ENCODE data around the gene NEUROD1.

Gene NEUROD1

GRCh38 chr2:181685150-181685688 lies 4.9 kb upstream of the NEUROD1 start:
- in situ Hi-C loops (cut with MboI; ENCODE audit: low pct_unique_long_range_greater_than_20kb, low sequenced_read_pairs, unreplicated experiment) = no loop called here
- TF ChIP-seq CTCF (IDR thresholded peaks at IDR 0.05; ENCODE audit: extremely low read depth, insufficient read depth, missing control alignments) = no peak
- DNase-seq (ENCODE audit: low spot score) = no peak

DNA sequence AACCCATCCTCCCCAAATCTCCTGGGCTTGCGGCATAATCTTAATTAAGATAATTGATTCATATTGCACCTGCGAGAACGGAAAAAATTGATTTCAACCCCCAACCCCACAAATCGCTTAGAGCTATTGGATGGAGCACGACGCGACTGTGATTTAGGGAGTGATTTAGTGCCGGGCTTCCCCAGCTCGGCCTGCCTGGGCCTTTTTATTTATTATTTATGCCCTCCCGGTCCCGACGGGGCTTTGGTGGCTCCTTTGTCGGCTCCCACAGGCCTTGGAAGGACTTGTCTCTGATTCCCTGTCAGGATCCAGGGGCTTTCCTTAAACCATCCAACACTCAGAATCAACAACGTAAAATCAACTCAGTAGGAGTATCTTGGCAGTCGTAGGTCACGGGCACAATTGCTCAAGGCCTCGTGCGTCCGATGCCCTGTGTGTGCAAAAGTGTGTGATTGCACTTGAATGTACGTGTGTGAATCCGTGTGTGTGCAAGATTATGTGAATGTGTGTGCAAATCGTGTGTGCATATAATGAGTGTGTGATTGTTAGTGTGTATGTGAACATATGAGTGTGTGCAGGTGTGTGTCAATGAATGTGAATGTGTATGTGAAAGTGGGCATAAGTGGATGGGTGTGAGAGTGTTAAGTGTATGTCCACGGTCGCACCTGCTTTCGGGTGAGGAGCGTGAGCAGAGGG lies 4.3 kb upstream of the NEUROD1 start:
- no peak for TF ChIP-seq CTCF (IDR thresholded peaks at IDR 0.05; ENCODE audit: extremely low read depth, insufficient read depth, missing control alignments)
- in situ Hi-C loops (cut with MboI; ENCODE audit: low pct_unique_long_range_greater_than_20kb, low sequenced_read_pairs, unreplicated experiment) = no loop called here
- DNase-seq (ENCODE audit: low spot score) = no peak

DNA sequence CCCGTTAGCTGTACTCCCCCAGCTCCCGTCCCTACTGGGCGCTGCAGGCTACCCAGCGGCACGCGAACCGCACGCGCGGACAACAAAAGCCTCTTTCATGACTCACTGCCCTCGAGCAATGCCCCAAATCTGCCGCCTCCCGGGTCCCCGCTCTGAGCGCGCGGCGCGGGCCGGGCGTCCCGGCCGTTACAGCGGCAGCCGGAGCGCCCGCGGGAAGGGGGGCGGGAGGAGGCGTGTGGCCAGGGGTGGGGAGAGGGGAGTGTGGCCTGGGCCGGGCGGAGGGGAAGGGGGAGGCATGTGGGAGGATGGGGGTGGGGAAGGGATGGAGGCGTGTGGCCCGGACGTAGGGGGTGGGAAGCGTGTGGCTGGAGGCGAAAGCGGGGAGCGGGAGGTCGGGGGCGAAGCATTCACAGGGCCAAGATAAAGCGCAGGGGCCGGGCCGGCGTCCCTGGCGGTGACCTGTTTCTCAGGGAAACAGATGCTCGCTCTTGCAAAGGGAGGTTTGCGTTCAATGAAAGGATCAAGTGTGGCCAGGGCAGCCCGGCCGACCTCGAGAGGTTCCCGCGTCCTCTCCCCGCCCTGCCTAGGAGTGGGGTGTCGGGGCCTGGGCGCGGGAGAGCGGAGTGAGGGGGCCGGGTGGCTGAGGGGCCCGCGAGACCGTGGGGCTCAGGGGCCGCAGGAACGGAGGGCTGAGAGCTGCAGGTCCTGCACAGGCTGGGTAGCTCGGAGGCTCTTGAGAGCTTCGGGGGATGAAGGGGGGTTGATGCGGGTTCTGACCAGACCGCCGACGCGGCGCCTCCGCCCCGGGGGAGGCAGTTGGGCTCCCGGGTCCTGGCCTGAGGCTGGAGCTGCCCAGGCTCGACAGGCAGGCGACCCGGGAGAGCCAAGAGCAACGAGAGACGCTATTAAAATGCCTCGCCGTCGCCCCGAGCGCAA lies 3.5 kb upstream of the NEUROD1 start:
- in situ Hi-C loops (cut with MboI; ENCODE audit: low pct_unique_long_range_greater_than_20kb, low sequenced_read_pairs, unreplicated experiment) = no loop called here
- no peak for TF ChIP-seq CTCF (IDR thresholded peaks at IDR 0.05; ENCODE audit: extremely low read depth, insufficient read depth, missing control alignments)
- peak; percentile 53 for DNase-seq (ENCODE audit: low spot score)

DNA sequence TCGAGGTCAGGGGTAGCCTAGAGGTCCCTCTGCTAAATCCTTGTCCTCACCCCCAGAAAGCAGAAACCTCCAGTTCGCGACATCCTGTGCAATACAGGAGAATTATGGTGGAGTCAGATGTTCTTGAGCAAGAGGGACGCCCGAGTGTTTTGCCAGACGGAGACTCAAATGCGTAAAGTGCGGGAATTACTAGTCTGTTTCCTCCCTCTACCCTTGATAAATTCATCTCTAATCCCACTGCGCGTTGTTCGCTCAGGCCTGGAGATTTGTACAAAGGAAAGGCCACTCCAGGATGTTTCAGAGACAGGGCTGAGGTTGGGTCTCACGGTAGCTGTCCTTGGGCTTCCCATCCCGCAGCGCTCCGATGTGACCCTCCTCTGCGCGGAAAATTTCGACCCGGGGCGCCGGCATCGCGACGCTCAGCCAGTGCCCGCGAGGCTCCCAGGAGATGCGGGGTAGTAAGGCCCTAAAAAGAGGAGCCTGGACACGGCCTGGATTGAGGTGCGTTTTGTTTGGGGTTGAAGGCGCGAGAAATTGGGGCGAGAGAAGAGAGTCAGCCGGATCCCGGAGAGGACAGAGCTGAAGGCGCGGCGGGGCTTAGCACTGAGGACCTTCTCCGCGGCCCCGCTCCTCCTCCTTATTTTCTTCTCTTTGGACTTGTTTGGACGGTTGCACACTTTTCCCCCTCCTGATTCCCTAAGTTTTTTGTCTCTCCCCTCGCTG lies 2.6 kb upstream of the NEUROD1 start:
- in situ Hi-C loops (cut with MboI; ENCODE audit: low pct_unique_long_range_greater_than_20kb, low sequenced_read_pairs, unreplicated experiment) = no loop called here
- TF ChIP-seq CTCF (IDR thresholded peaks at IDR 0.05; ENCODE audit: extremely low read depth, insufficient read depth, missing control alignments) = no peak
- peak; percentile 43 for DNase-seq (ENCODE audit: low spot score)

DNA sequence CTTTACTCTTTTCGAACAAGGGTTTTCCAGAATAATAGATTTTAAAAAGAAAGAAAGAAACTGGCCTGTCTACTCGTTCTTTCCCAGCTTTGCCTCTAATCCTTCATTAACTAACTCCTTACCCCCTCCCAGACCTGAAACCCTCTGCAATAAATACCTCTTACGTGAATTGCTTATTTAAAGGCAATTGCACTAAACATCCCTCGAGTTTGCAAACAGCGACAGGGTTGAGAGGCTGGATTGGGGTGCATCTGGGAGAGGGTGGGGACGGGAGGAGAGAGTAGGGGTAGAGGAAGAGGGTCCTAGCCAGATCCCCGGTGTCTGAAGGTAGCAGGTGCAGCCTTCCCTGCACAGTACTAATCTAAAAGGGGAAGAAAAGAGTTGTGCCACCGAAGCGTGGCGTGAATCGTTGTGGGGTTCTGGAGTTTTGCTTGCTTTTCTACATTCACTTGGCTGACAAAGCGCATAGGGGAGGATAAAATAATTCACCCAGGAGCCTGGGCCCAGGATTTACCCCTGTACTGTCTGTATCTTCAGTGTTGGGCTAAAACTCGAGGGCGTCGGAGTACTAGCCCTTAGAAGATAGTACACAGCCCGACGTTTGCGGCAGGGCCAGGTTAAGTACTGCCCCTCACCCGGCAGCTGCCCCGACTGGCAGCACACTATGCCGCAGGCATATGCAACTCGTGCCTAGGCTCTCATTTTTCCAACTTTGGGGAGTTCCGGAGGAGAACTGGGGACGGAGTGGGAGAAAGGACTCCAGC lies 1.9 kb upstream of the NEUROD1 start:
- TF ChIP-seq CTCF (IDR thresholded peaks at IDR 0.05; ENCODE audit: extremely low read depth, insufficient read depth, missing control alignments) = no peak
- no peak for DNase-seq (ENCODE audit: low spot score)
- in situ Hi-C loops (cut with MboI; ENCODE audit: low pct_unique_long_range_greater_than_20kb, low sequenced_read_pairs, unreplicated experiment) = no loop called here
